HCT116 (cell line): ENCODE results near the gene CADPS. TPM values are rescaled to one million over a fixed set of nuclear protein-coding genes. Genes with fewer than 3 reads are reported as not detected.

ENCODE experiments used
- ATAC-seq: fragments of 200-7000 bp; cut with Tn5 transposase; 2 replicates; pipeline ENCODE4 v1.9.1; 2020; ENCODE audit warnings: mild to moderate bottlenecking, moderate library complexity
- BruUV-seq: library from RNA; stranded (reverse); fragments of 400-500 nt; replicated peaks from 2 replicates; lab custom pipeline; 2021; lab: Mats Ljungman, UMichigan
- CTCF ChIA-PET: fragments of 300-600 bp; sonication (Branson Sonifier 250); formaldehyde crosslinking; loops from one replicate; lab custom pipeline; 2021; ENCODE audit warnings: antibody characterized with exemption; lab: Charles Lee
- POLR2A ChIA-PET: fragments of 300-600, 350-600 bp; sonication (Branson Sonifier 250); formaldehyde crosslinking; loops from one replicate; lab custom pipeline; 2021; ENCODE audit warnings: antibody characterized with exemption; lab: Charles Lee
- RAD21 ChIA-PET, 2 experiments: fragments of 300-600 bp; sonication (Branson Sonifier 250); formaldehyde crosslinking; loops; one replicate each; lab custom pipeline; 2023; ENCODE audit warnings: low total read pairs in 2 of 2; ENCODE audit not compliant: uncharacterized antibody in 2 of 2, unreplicated experiment in 2 of 2, low non-redundant PET in 1 of 2; lab: Charles Lee
- DNase-seq: peaks from one replicate; pipeline ENCODE4 v3.0.0-alpha.2; 2010; ENCODE audit warnings: low read depth, low spot score
- H2AFZ ChIP-seq: fragments of 200-600 bp; shearing (Covaris generic), sonication (generic); 2 replicates; pipeline ENCODE4 v1.6.1; 2017; ENCODE audit warnings: low read depth, mixed run types, mixed read lengths, antibody characterized with exemption, low read length; ENCODE audit not compliant: poor library complexity, severe bottlenecking
- H3K27ac ChIP-seq: 2 replicates; pipeline ENCODE4 v1.5.1; 2012; ENCODE audit warnings: low read depth, low read length
- H3K27me3 ChIP-seq: fragments of 200-600 bp; sonication (generic); 2 replicates; pipeline ENCODE4 v1.6.1; 2016; ENCODE audit warnings: mixed run types, low read length, mixed read lengths; ENCODE audit not compliant: insufficient read depth
- H3K36me3 ChIP-seq, 2 experiments: fragments of 200-500 bp in 1 of 2; fragments of 200-600 bp in 1 of 2; sonication (Bioruptor generic) in 1 of 2; sonication (generic) in 1 of 2; 2 replicates each; pipeline versions ENCODE4 v1.5.1 to v1.6.1; 2014 to 2016; ENCODE audit warnings: low read length in 2 of 2, inconsistent platforms in 1 of 2, mixed read lengths in 1 of 2, mixed run types in 1 of 2; ENCODE audit not compliant: insufficient read depth in 2 of 2, control insufficient read depth in 1 of 2
- H3K4me1 ChIP-seq, 2 experiments: fragments of 200-600 bp in 1 of 2; sonication (generic) in 1 of 2; 2 replicates each; pipeline versions ENCODE4 v1.5.1 to v1.6.1; 2012 to 2017; ENCODE audit warnings: low read length in 2 of 2, inconsistent platforms in 1 of 2, mild to moderate bottlenecking in 1 of 2, mixed read lengths in 1 of 2, mixed run types in 1 of 2, moderate library complexity in 1 of 2; ENCODE audit not compliant: insufficient read depth in 2 of 2, control insufficient read depth in 1 of 2
- H3K4me2 ChIP-seq: fragments of 200-600 bp; sonication (generic); 2 replicates; pipeline ENCODE4 v1.6.1; 2017; ENCODE audit warnings: mixed run types, low read length, mixed read lengths
- H3K4me3 ChIP-seq, 2 experiments: fragments of 200-600 bp in 1 of 2; sonication (generic) in 1 of 2; replicated peaks in 1 of 2; 2 replicates each; pipeline ENCODE4 v1.5.1; 2011 to 2016; ENCODE audit warnings: low read length in 2 of 2, control low read depth in 1 of 2, low read depth in 1 of 2, mild to moderate bottlenecking in 1 of 2, mixed read lengths in 1 of 2, mixed run types in 1 of 2
- H3K79me2 ChIP-seq: fragments of 200-600 bp; sonication (generic); 2 replicates; pipeline ENCODE4 v1.6.1; 2017; ENCODE audit warnings: mild to moderate bottlenecking, mixed run types, low read length, moderate library complexity, mixed read lengths; ENCODE audit not compliant: insufficient read depth
- H3K9ac ChIP-seq: fragments of 200-600 bp; sonication (generic); 2 replicates; pipeline ENCODE4 v1.6.1; 2016; ENCODE audit warnings: low read length, mixed read lengths
- H3K9me2 ChIP-seq: fragments of 200-600 bp; sonication (generic), shearing (Covaris generic); 2 replicates; pipeline ENCODE4 v1.6.1; 2017; ENCODE audit warnings: mixed run types, mild to moderate bottlenecking, moderate library complexity; ENCODE audit not compliant: insufficient read depth
- H3K9me3 ChIP-seq, 2 experiments: fragments of 200-500 bp in 1 of 2; fragments of 200-600 bp in 1 of 2; sonication (Bioruptor generic) in 1 of 2; sonication (generic) in 1 of 2; 2 replicates each; pipeline ENCODE4 v1.6.1; 2014 to 2017; ENCODE audit warnings: low read length in 2 of 2, mixed read lengths in 2 of 2, inconsistent platforms in 1 of 2, low read depth in 1 of 2, mild to moderate bottlenecking in 1 of 2, mixed run types in 1 of 2, moderate library complexity in 1 of 2; ENCODE audit not compliant: control insufficient read depth in 1 of 2, insufficient read depth in 1 of 2
- H4K20me1 ChIP-seq: fragments of 200-600 bp; sonication (generic), shearing (Covaris generic); 2 replicates; pipeline ENCODE4 v1.6.1; 2017; ENCODE audit warnings: mixed run types, mild to moderate bottlenecking, moderate library complexity; ENCODE audit not compliant: insufficient read depth
- CBX3 ChIP-seq: IDR thresholded peaks from 2 replicates; pipeline ENCODE4 v1.6.1; 2012; ENCODE audit warnings: low read depth
- CEBPB ChIP-seq: IDR thresholded peaks from 2 replicates; pipeline ENCODE4 v1.6.1; 2012; ENCODE audit warnings: low read depth
- EGR1 ChIP-seq: IDR thresholded peaks from 2 replicates; pipeline ENCODE4 v1.6.1; 2012; ENCODE audit warnings: low read depth
- EZH2 ChIP-seq: fragments of 200-600 bp; sonication (generic); IDR thresholded peaks from 2 replicates; pipeline ENCODE4 v1.6.1; 2017; ENCODE audit warnings: antibody characterized with exemption, mixed run types
- RAD21 ChIP-seq: IDR thresholded peaks from 2 replicates; pipeline ENCODE4 v1.6.1; 2012; ENCODE audit warnings: low read depth, mild to moderate bottlenecking
- REST ChIP-seq: IDR thresholded peaks from 2 replicates; pipeline ENCODE4 v1.6.1; 2012; ENCODE audit warnings: low read depth
- SIN3A ChIP-seq: IDR thresholded peaks from 2 replicates; pipeline ENCODE4 v1.6.1; 2012; ENCODE audit warnings: low read depth
- SP1 ChIP-seq: IDR thresholded peaks from 2 replicates; pipeline ENCODE4 v1.6.1; 2012; ENCODE audit warnings: low read depth
- TCF7L2 ChIP-seq: IDR thresholded peaks from 2 replicates; pipeline ENCODE4 v1.7.0; 2011; ENCODE audit warnings: borderline replicate concordance, inconsistent platforms; ENCODE audit not compliant: insufficient read depth, insufficient read length; ENCODE audit errors: extremely low read depth
- YY1 ChIP-seq: IDR thresholded peaks from 2 replicates; pipeline ENCODE4 v1.6.1; 2011; ENCODE audit warnings: low read length, low read depth, moderate library complexity, mild to moderate bottlenecking; ENCODE audit not compliant: insufficient replicate concordance; ENCODE audit errors: extremely low read depth
- ZFX ChIP-seq: fragments of 450-650 bp; IDR thresholded peaks from 2 replicates; pipeline ENCODE4 v1.6.1; 2017
- intact Hi-C: fragments of 100-400 bp; cut with micrococcal nuclease; formaldehyde crosslinking; loops from 2 replicates; pipeline ENCODE4 v1.10.0; 2022
- total RNA-seq: library from RNA; stranded (reverse); gene quantifications from one replicate; pipeline ENCODE4 v1.2.1, GENCODE V29; 2021; ENCODE audit not compliant: unreplicated experiment
- TF ChIP-seq, protein P1 (sequence below), 3 experiments: fragments of 200-600 bp in 1 of 3; sonication (generic) in 1 of 3; IDR thresholded peaks in 2 of 3; conservative IDR thresholded peaks in 1 of 3; 2 replicates each; pipeline ENCODE4 v1.5.1; 2012 to 2017; ENCODE audit warnings: low read depth in 2 of 3, low read length in 2 of 3, antibody characterized with exemption in 1 of 3, borderline replicate concordance in 1 of 3, control low read depth in 1 of 3, mild to moderate bottlenecking in 1 of 3, mixed read lengths in 1 of 3, mixed run types in 1 of 3, moderate library complexity in 1 of 3; ENCODE audit not compliant: insufficient read depth in 1 of 3
- TF ChIP-seq, protein P2 (sequence below): IDR thresholded peaks from 2 replicates; pipeline ENCODE4 v1.6.1; 2012
- TF ChIP-seq, protein P3 (sequence below): IDR thresholded peaks from 2 replicates; pipeline ENCODE4 v1.6.1; 2011; ENCODE audit warnings: mild to moderate bottlenecking, low read length, moderate library complexity; ENCODE audit not compliant: insufficient replicate concordance; ENCODE audit errors: extremely low read depth

Gene CADPS
- total RNA-seq, 1 experiment from 2014 or later, result not detected

GRCh38 chr3:62493109-62493801 lies 382.0 kb downstream of the CADPS start:
- intact Hi-C loops, result no loop called here
- RAD21 ChIA-PET, result no interaction called here
- DNase-seq, result no peak
- no peak overlapping the region for H3K27ac ChIP-seq
- TF ChIP-seq RAD21 (0 out of 2 replicates have a peak, but pooled peaks have one; percentile 4), ZFX (no peak), SIN3A (no peak), TCF7L2 (no peak), YY1 (no peak), EGR1 (no peak), SP1 (no peak), REST (no peak), CBX3 (no peak), CEBPB (no peak), EZH2 (no peak)
- TF ChIP-seq, protein P1, sequence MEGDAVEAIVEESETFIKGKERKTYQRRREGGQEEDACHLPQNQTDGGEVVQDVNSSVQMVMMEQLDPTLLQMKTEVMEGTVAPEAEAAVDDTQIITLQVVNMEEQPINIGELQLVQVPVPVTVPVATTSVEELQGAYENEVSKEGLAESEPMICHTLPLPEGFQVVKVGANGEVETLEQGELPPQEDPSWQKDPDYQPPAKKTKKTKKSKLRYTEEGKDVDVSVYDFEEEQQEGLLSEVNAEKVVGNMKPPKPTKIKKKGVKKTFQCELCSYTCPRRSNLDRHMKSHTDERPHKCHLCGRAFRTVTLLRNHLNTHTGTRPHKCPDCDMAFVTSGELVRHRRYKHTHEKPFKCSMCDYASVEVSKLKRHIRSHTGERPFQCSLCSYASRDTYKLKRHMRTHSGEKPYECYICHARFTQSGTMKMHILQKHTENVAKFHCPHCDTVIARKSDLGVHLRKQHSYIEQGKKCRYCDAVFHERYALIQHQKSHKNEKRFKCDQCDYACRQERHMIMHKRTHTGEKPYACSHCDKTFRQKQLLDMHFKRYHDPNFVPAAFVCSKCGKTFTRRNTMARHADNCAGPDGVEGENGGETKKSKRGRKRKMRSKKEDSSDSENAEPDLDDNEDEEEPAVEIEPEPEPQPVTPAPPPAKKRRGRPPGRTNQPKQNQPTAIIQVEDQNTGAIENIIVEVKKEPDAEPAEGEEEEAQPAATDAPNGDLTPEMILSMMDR (IDR thresholded peaks at IDR 0.05 in 2 of 3, conservative IDR thresholded peaks at IDR 0.05 in 1 of 3; ENCODE audit: borderline replicate concordance in 1 of 3, insufficient read depth in 1 of 3, low read depth in 2 of 3, low read length in 2 of 3), result peak; percentile 4 to 63 (median 48); a peak in 4 of 6 replicates
- TF ChIP-seq, protein P2, sequence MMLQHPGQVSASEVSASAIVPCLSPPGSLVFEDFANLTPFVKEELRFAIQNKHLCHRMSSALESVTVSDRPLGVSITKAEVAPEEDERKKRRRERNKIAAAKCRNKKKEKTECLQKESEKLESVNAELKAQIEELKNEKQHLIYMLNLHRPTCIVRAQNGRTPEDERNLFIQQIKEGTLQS, result no peak
- TF ChIP-seq, protein P3, sequence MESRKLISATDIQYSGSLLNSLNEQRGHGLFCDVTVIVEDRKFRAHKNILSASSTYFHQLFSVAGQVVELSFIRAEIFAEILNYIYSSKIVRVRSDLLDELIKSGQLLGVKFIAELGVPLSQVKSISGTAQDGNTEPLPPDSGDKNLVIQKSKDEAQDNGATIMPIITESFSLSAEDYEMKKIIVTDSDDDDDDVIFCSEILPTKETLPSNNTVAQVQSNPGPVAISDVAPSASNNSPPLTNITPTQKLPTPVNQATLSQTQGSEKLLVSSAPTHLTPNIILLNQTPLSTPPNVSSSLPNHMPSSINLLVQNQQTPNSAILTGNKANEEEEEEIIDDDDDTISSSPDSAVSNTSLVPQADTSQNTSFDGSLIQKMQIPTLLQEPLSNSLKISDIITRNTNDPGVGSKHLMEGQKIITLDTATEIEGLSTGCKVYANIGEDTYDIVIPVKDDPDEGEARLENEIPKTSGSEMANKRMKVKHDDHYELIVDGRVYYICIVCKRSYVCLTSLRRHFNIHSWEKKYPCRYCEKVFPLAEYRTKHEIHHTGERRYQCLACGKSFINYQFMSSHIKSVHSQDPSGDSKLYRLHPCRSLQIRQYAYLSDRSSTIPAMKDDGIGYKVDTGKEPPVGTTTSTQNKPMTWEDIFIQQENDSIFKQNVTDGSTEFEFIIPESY, result no peak
- H3K4me1 ChIP-seq, result no peaks in the 10 kb centered on the region
- H3K9me3 ChIP-seq, result no peaks in the 10 kb centered on the region
- no peak overlapping the region for H3K4me2 ChIP-seq
- no TSS peak for BruUV-seq
- peaks cover 17% of the 10 kb centered on the region; the same call in 1 of the 2 replicates for H3K27me3 ChIP-seq
- H3K36me3 ChIP-seq, result no peaks in the 10 kb centered on the region
- H3K4me3 ChIP-seq, result no peak overlapping the region
- POLR2A ChIA-PET, result no interaction called here
- no peaks in the 10 kb centered on the region for H4K20me1 ChIP-seq
- H3K79me2 ChIP-seq, result no peaks in the 10 kb centered on the region
- ATAC-seq, result no peak
- no peaks in the 10 kb centered on the region for H3K9me2 ChIP-seq
- CTCF ChIA-PET, result no interaction called here
- H3K9ac ChIP-seq, result no peak overlapping the region
- H2AFZ ChIP-seq, result no peak overlapping the region
